Kidney (tissue), 14 donors: ENCODE measurements around the gene STT3A. TPM values are rescaled to one million over a fixed set of nuclear protein-coding genes. Genes with fewer than 3 reads are reported as not detected.
"Not testable (repeated sequence)": the region's sequence is repeated elsewhere in the genome, so short reads cannot be mapped to it uniquely, and the experiment has no call there.

ENCODE experiments used
- DNase-seq, 5 donors: peaks; one replicate each; pipeline ENCODE4 v3.0.0-alpha.2; 2013 to 2020
- FAIRE-seq: peaks from 2 replicates; lab custom pipeline; 2012; peaks lifted over from hg19 to GRCh38; lab: Jason Lieb, UNC
- H3K27ac ChIP-seq, 2 donors: one replicate each; pipeline ENCODE4 v1.7.0; 2013; ENCODE audit warnings: low read depth in 2 of 2, low read length in 2 of 2, inconsistent platforms in 1 of 2
- H3K27me3 ChIP-seq: one replicate; pipeline ENCODE4 v1.7.1; 2013; ENCODE audit warnings: low read length, inconsistent platforms; ENCODE audit not compliant: control insufficient read depth, insufficient read depth
- H3K36me3 ChIP-seq, 3 donors: one replicate each; pipeline versions ENCODE4 v1.7.0 to v1.7.1; 2013; ENCODE audit warnings: low read length in 3 of 3, control low read depth in 1 of 3, inconsistent platforms in 1 of 3; ENCODE audit not compliant: insufficient read depth in 3 of 3, control insufficient read depth in 2 of 3
- H3K4me1 ChIP-seq, 3 donors: one replicate each; pipeline versions ENCODE4 v1.7.0 to v1.7.1; 2013; ENCODE audit warnings: low read length in 3 of 3, inconsistent platforms in 1 of 3, low read depth in 1 of 3; ENCODE audit not compliant: control insufficient read depth in 2 of 3, insufficient read depth in 2 of 3
- H3K4me3 ChIP-seq, 3 donors: one replicate each; pipeline versions ENCODE4 v1.7.0 to v1.8.1; 2013; ENCODE audit warnings: low read length in 3 of 3, control low read depth in 1 of 3, inconsistent platforms in 1 of 3
- H3K9ac ChIP-seq, 3 donors: one replicate each; pipeline versions ENCODE4 v1.7.0 to v1.7.1; 2013; ENCODE audit warnings: low read length in 3 of 3, control low read depth in 1 of 3, inconsistent platforms in 1 of 3
- H3K9me3 ChIP-seq, 3 donors: one replicate each; pipeline versions ENCODE4 v1.7.0 to v1.7.1; 2013; ENCODE audit warnings: low read length in 3 of 3, control low read depth in 1 of 3, inconsistent platforms in 1 of 3; ENCODE audit not compliant: control insufficient read depth in 2 of 3, insufficient read depth in 1 of 3
- intact Hi-C: fragments of 100-400 bp; cut with DNase I; formaldehyde crosslinking; loops from one replicate; pipeline ENCODE4 v1.11.1; 2022
- polyA plus RNA-seq: library from polyadenylated mRNA; stranded (reverse); fragments of 350-450 nt; fragmentation: Illumina TruSeq; extraction: RNeasy Lipid Tissue Mini Kit (QIAGEN cat#74804); gene quantifications from one replicate; pipeline ENCODE4 v1.2.3, GENCODE V29; 2014; ENCODE audit warnings: low read depth, low replicate concordance; ENCODE audit not compliant: insufficient read depth
- total RNA-seq: library from RNA; stranded (reverse); fragmentation: NEBNext Ultra II Directional; extraction: Animal tissue kit (Norgen Biotek cat#: 25700); gene quantifications from one replicate; pipeline ENCODE4 v1.2.1, GENCODE V29; 2021
- TF ChIP-seq, protein P1 (sequence below): IDR thresholded peaks from 3 replicates; pipeline ENCODE4 v1.5.1; 2012; ENCODE audit warnings: mild to moderate bottlenecking, moderate library complexity, borderline replicate concordance; ENCODE audit not compliant: insufficient read depth; ENCODE audit errors: extremely low read depth
- donor health status: control.
- donor health status: control.
- donor health status: control.
- donor health status: control.
- donor health status: control.
- donor health status: DM: yes; HTN: yes; CAD: no.
- donor health status: Normal renal cell carcinoma (clear cell type).

Gene STT3A
- total and polyA plus RNA-seq, 2 donors from 2014 or later = 65.0 to 125 TPM

- FAIRE-seq (no peak), DNase-seq (no peak)
- TF ChIP-seq, protein P1, sequence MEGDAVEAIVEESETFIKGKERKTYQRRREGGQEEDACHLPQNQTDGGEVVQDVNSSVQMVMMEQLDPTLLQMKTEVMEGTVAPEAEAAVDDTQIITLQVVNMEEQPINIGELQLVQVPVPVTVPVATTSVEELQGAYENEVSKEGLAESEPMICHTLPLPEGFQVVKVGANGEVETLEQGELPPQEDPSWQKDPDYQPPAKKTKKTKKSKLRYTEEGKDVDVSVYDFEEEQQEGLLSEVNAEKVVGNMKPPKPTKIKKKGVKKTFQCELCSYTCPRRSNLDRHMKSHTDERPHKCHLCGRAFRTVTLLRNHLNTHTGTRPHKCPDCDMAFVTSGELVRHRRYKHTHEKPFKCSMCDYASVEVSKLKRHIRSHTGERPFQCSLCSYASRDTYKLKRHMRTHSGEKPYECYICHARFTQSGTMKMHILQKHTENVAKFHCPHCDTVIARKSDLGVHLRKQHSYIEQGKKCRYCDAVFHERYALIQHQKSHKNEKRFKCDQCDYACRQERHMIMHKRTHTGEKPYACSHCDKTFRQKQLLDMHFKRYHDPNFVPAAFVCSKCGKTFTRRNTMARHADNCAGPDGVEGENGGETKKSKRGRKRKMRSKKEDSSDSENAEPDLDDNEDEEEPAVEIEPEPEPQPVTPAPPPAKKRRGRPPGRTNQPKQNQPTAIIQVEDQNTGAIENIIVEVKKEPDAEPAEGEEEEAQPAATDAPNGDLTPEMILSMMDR = no peak
- peaks cover 0 to 7% (median 3%) of the 10 kb centered on the region in 3 donors for H3K4me1 ChIP-seq
- H3K9ac ChIP-seq = no peak overlapping the region
- no peaks in the 10 kb centered on the region for H3K9me3 ChIP-seq
- intact Hi-C loops = no loop called here
- H3K4me3 ChIP-seq = no peak overlapping the region
- no peak overlapping the region for H3K27ac ChIP-seq
- H3K27me3 ChIP-seq = no peaks in the 10 kb centered on the region
- peaks cover 5 to 29% (median 24%) of the 10 kb centered on the region in 3 donors for H3K36me3 ChIP-seq
Measured at GRCh38 chr11:125572916-125573315, 19.7 kb upstream of the STT3A start.

DNA sequence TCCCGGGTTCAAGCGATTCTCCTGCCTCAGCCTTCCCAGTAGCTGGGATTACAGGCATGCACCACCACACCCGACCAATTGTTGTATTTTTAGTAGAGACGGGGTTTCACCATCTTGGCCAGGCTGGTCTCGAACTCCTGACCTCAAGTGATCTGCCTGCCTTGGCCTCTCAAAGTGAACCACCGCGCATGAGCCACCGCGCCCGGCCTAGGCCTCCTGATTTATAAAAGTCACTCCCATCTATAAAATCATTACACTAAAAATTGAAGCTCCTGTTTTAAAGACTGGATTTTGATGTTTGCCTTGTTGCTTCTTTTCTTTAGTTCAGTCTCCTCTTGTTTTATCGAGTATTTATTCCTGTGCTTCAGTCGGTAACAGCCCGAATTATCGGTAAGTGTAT is 15.5 kb upstream of the STT3A start:
- FAIRE-seq, H3K27me3 ChIP-seq, H3K9me3 ChIP-seq, H3K4me1 ChIP-seq, DNase-seq, intact Hi-C loops, H3K9ac ChIP-seq, H3K4me3 ChIP-seq, H3K27ac ChIP-seq: not testable (repeated sequence)
- peaks cover 14 to 52% (median 38%) of the 10 kb centered on the region in 3 donors for H3K36me3 ChIP-seq

GRCh38 chr11:125578783-125579182 is 13.9 kb upstream of the STT3A start:
- H3K4me3 ChIP-seq = no peak overlapping the region
- DNase-seq = no peak
- TF ChIP-seq, protein P1 = no peak
- no peak for FAIRE-seq
- no peaks in the 10 kb centered on the region for H3K9me3 ChIP-seq
- H3K27ac ChIP-seq = no peak overlapping the region
- intact Hi-C loops = no loop called here
- H3K4me1 ChIP-seq = no peaks in the 10 kb centered on the region
- no peaks in the 10 kb centered on the region for H3K27me3 ChIP-seq
- no peak overlapping the region for H3K9ac ChIP-seq
- peaks cover 11 to 59% (median 41%) of the 10 kb centered on the region in 3 donors for H3K36me3 ChIP-seq

DNA sequence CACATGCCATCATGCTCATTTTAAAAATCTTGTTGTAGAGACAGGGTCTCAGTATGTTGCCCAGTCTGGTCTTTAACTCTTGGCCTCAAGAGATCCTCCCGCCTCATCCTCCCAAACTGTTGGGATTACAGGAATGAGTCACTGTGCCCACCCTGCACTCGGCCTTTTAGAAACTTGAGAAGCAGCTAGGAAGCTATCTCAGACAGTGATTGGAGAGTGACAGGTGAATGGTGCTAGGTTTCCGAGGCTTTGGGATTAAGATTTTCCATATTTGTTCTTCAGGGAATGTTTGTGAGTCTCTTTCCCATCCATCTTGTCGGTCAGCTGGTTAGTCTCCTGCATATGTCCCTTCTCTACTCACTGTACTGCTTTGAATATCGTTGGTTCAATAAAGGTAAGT is 12.8 kb upstream of the STT3A start:
- Histone ChIP-seq H3K9me3 (no peaks in the 10 kb centered on the region), H3K4me3 (no peak overlapping the region), H3K27ac (no peak overlapping the region), H3K27me3 (no peaks in the 10 kb centered on the region), H3K4me1 (no peaks in the 10 kb centered on the region), H3K36me3 (peaks cover 11 to 60% (median 40%) of the 10 kb centered on the region in 3 donors), H3K9ac (no peak overlapping the region)
- intact Hi-C loops = no loop called here
- TF ChIP-seq, protein P1 = no peak
- DNase-seq (no peak), FAIRE-seq (no peak)
